ENCODE data around the gene SLC13A3. TPM values are rescaled to one million over a fixed set of nuclear protein-coding genes. Genes with fewer than 3 reads are reported as not detected.

Gene SLC13A3
- total RNA-seq, 1 experiment from 2014 or later: 17.5 TPM

DNA sequence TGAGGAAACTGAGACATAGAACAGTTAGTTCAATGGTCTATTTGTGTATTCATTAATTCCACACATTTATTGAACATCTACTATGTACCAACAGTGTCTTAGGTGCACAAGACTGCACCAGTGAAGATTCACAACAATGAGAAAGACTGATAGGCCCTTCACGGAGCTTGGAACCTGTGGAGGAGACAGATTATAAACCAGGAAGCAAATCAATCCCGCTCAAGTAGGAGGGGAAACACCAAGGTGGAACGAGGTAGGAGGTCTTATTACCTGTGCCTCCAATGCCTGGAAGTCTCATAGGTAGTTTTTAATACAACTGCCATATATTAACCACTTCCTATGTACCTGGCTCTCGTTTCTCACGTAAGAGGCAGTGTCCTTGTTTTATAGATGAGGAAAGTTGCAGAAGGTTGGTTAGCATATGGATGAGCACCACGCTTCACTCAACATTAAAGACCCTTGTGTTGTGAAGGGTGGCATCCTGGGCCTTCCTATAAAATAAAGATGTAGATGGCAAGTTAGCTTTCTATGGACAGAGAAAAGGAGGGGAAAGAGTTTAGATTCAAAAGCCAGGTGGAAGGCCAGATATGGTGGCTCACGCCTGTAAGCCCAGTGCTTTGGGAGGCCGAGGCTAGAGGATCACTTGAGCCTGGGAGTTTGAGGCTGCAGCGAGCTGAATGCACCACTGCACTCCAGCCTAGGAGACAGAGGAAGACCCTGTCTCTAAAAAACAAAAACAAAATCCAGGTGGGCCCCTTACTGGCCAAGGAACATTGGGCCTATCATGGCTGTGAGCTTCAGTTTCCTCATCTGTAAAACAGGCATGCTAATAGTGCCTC is 45.1 kb downstream of the SLC13A3 start:
- Mint-ChIP-seq H3K27ac (no peak overlapping the region), H3K4me3 (no peak overlapping the region), H3K9me3 (no peaks in the 10 kb centered on the region), H3K36me3 (ENCODE audit: insufficient read depth in 1 of 3, low read depth in 3 of 3) (peaks cover 2 to 12% (median 3%) of the 10 kb centered on the region in 3 experiments; a peak in 5 of 7 replicates), H3K27me3 (ENCODE audit: low read depth) (no peaks in the 10 kb centered on the region), H3K4me1 (no peaks in the 10 kb centered on the region)
- no peak overlapping the region for H2BK15ac ChIP-seq (ENCODE audit: low read depth, low read length)
- H2BK120ac ChIP-seq (ENCODE audit: low read depth, low read length, poor library complexity, severe bottlenecking): no peak overlapping the region
- no peak overlapping the region for H3K23ac ChIP-seq (ENCODE audit: insufficient read length, low read depth, low read length)
- no peaks in the 10 kb centered on the region for H3K79me1 ChIP-seq (ENCODE audit: insufficient read depth, low read depth, low read length, poor library complexity, severe bottlenecking)
- no peak overlapping the region for H4K8ac ChIP-seq (replicated peaks; ENCODE audit: insufficient read length, low read depth, low read length)
- H4K20me1 ChIP-seq (ENCODE audit: control insufficient read depth, insufficient read depth, insufficient read length): no peaks in the 10 kb centered on the region
- TF ChIP-seq, protein P1, sequence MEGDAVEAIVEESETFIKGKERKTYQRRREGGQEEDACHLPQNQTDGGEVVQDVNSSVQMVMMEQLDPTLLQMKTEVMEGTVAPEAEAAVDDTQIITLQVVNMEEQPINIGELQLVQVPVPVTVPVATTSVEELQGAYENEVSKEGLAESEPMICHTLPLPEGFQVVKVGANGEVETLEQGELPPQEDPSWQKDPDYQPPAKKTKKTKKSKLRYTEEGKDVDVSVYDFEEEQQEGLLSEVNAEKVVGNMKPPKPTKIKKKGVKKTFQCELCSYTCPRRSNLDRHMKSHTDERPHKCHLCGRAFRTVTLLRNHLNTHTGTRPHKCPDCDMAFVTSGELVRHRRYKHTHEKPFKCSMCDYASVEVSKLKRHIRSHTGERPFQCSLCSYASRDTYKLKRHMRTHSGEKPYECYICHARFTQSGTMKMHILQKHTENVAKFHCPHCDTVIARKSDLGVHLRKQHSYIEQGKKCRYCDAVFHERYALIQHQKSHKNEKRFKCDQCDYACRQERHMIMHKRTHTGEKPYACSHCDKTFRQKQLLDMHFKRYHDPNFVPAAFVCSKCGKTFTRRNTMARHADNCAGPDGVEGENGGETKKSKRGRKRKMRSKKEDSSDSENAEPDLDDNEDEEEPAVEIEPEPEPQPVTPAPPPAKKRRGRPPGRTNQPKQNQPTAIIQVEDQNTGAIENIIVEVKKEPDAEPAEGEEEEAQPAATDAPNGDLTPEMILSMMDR (conservative IDR thresholded peaks at IDR 0.05): no peak
- H3K18ac ChIP-seq (ENCODE audit: insufficient read length, low read depth, low read length): no peak overlapping the region
- WGBS (ENCODE audit: extremely low coverage, insufficient read length, low lambda C conversion rate): no CpG with 5 or more reads among the region's 9 CpGs
- no peak overlapping the region for H3K9ac ChIP-seq (ENCODE audit: extremely low read depth, insufficient read length, low read length)
- H3T11ph ChIP-seq (ENCODE audit: low read length): no peak overlapping the region
- no peak overlapping the region for H2AFZ ChIP-seq (ENCODE audit: low read length)
- H3K14ac ChIP-seq (ENCODE audit: insufficient read depth, low read length): no peak overlapping the region
- no peak for DNase-seq
- H3K4me1 ChIP-seq (ENCODE audit: insufficient read depth, low read length): no peaks in the 10 kb centered on the region
- no peaks in the 10 kb centered on the region for H3K79me2 ChIP-seq (ENCODE audit: insufficient read depth, low read length)
- no peaks in the 10 kb centered on the region for H3K23me2 ChIP-seq (ENCODE audit: insufficient read length, low read depth, low read length, poor library complexity, severe bottlenecking)
- no peak overlapping the region for H2BK5ac ChIP-seq (ENCODE audit: insufficient read length, low read length)
- no peak overlapping the region for H2BK20ac ChIP-seq (ENCODE audit: low read depth, low read length, poor library complexity, severe bottlenecking)
- no peak overlapping the region for H2AK5ac ChIP-seq (ENCODE audit: insufficient read length, low read length)
- no peak overlapping the region for H4K5ac ChIP-seq (ENCODE audit: insufficient read length, low read depth, low read length)
- no peak overlapping the region for H3K56ac ChIP-seq (ENCODE audit: insufficient read length, low read depth, low read length)
- no peak overlapping the region for H3K4ac ChIP-seq (ENCODE audit: low read depth, low read length)
- no peak overlapping the region for H2BK12ac ChIP-seq (ENCODE audit: insufficient read length, low read depth, low read length)
- H3K4me2 ChIP-seq (ENCODE audit: insufficient read depth, insufficient read length, low read length): no peak overlapping the region
- H3K9me3 ChIP-seq (ENCODE audit: control insufficient read depth, low read depth, low read length): no peaks in the 10 kb centered on the region
- no peaks in the 10 kb centered on the region for H3K27me3 ChIP-seq (ENCODE audit: insufficient read depth, low read length)
- no peak overlapping the region for H4K91ac ChIP-seq (ENCODE audit: insufficient read length, low read depth, low read length)
- no peak overlapping the region for H3K27ac ChIP-seq (ENCODE audit: insufficient read length, low read depth, low read length)

Data from H9 (cell line).